Neural cell (in vitro differentiated cells): ENCODE measurements around the gene PLXNA2. TPM values are rescaled to one million over a fixed set of nuclear protein-coding genes. Genes with fewer than 3 reads are reported as not detected.

Experiments used
- H2AFZ ChIP-seq: fragments of 200-600, 300-800 bp; sonication (generic), shearing (Covaris generic); 2 replicates; pipeline ENCODE4 v1.6.0; 2014; ENCODE audit warnings: low read depth, mild to moderate bottlenecking, antibody characterized with exemption, low read length, moderate library complexity
- H3F3A ChIP-seq: fragments of 200-600 bp; shearing (Covaris generic); 2 replicates; pipeline ENCODE4 v1.6.1; 2016; ENCODE audit warnings: mild to moderate bottlenecking, moderate library complexity, mixed read lengths, antibody characterized with exemption, low read length; ENCODE audit not compliant: insufficient read depth, poor library complexity, severe bottlenecking
- H3K27ac ChIP-seq: fragments of 200-600, 300-800 bp; sonication (generic), shearing (Covaris generic); 2 replicates; pipeline ENCODE4 v1.5.1; 2014; ENCODE audit warnings: mild to moderate bottlenecking, low read length, moderate library complexity
- H3K27me3 ChIP-seq: fragments of 300-800, 200-600 bp; sonication (generic), shearing (Covaris generic); 2 replicates; pipeline ENCODE4 v1.6.0; 2014; ENCODE audit warnings: mild to moderate bottlenecking, low read depth, low read length, moderate library complexity; ENCODE audit not compliant: insufficient read depth
- H3K36me3 ChIP-seq: fragments of 300-800, 200-600 bp; sonication (generic), shearing (Covaris generic); 2 replicates; pipeline ENCODE4 v1.5.1; 2014; ENCODE audit warnings: mild to moderate bottlenecking, antibody characterized with exemption, low read length, moderate library complexity; ENCODE audit not compliant: insufficient read depth
- H3K4me2 ChIP-seq: fragments of 300-800, 200-600 bp; sonication (generic), shearing (Covaris generic); 2 replicates; pipeline ENCODE4 v1.6.0; 2014; ENCODE audit warnings: mild to moderate bottlenecking, low read length
- H3K4me3 ChIP-seq: fragments of 300-800, 200-600 bp; sonication (generic), shearing (Covaris generic); 2 replicates; pipeline ENCODE4 v1.5.1; 2014; ENCODE audit warnings: mild to moderate bottlenecking, low read length, moderate library complexity
- H3K79me2 ChIP-seq: fragments of 200-600 bp; shearing (Covaris generic); replicated peaks from 2 replicates; pipeline ENCODE4 v1.6.0; 2014; ENCODE audit warnings: mild to moderate bottlenecking, low read length, moderate library complexity; ENCODE audit not compliant: insufficient read depth
- H3K9ac ChIP-seq: fragments of 300-800, 200-600 bp; sonication (generic), shearing (Covaris generic); 2 replicates; pipeline ENCODE4 v1.6.1; 2016; ENCODE audit warnings: mild to moderate bottlenecking, low read length, mixed read lengths
- H3K9me2 ChIP-seq: fragments of 200-600 bp; shearing (Covaris generic); 2 replicates; pipeline ENCODE4 v1.6.1; 2016; ENCODE audit warnings: mild to moderate bottlenecking, low read length, mixed read lengths; ENCODE audit not compliant: insufficient read depth
- H3K9me3 ChIP-seq: fragments of 200-600, 300-800 bp; sonication (generic), shearing (Covaris generic); 2 replicates; pipeline ENCODE4 v1.6.1; 2016; ENCODE audit warnings: mild to moderate bottlenecking, mixed run types, low read length, moderate library complexity, mixed read lengths
- H4K20me1 ChIP-seq: fragments of 200-600 bp; shearing (Covaris generic); 2 replicates; pipeline ENCODE4 v1.6.1; 2016; ENCODE audit warnings: mild to moderate bottlenecking, mixed run types; ENCODE audit not compliant: insufficient read depth
- CTCF ChIP-seq: fragments of 450-650 bp; IDR thresholded peaks from 2 replicates; pipeline ENCODE4 v1.5.1; 2014; ENCODE audit warnings: antibody characterized with exemption, mild to moderate bottlenecking, moderate library complexity; ENCODE audit not compliant: poor library complexity, severe bottlenecking
- EP300 ChIP-seq: fragments of 450-650 bp; conservative IDR thresholded peaks from 2 replicates; pipeline ENCODE4 v1.6.1; 2014; ENCODE audit warnings: antibody characterized with exemption, mild to moderate bottlenecking, moderate library complexity; ENCODE audit not compliant: poor library complexity, severe bottlenecking
- EZH2 ChIP-seq: fragments of 200-600, 300-800 bp; shearing (Covaris generic), sonication (generic); IDR thresholded peaks from 2 replicates; pipeline ENCODE4 v1.6.1; 2014; ENCODE audit warnings: antibody characterized with exemption, low read length, borderline replicate concordance, mild to moderate bottlenecking; ENCODE audit not compliant: insufficient read depth, poor library complexity, severe bottlenecking
- MXI1 ChIP-seq: fragments of 450-650 bp; conservative IDR thresholded peaks from 2 replicates; pipeline ENCODE4 v1.6.1; 2014; ENCODE audit warnings: antibody characterized with exemption, mild to moderate bottlenecking; ENCODE audit not compliant: poor library complexity, severe bottlenecking
- POLR2AphosphoS5 ChIP-seq: IDR thresholded peaks from 2 replicates; pipeline ENCODE4 v1.6.1; 2012
- RAD21 ChIP-seq: fragments of 450-650 bp; conservative IDR thresholded peaks from 2 replicates; pipeline ENCODE4 v1.6.1; 2014; ENCODE audit warnings: antibody characterized with exemption, mild to moderate bottlenecking, moderate library complexity
- REST ChIP-seq: IDR thresholded peaks from 2 replicates; pipeline ENCODE4 v1.6.1; 2012; ENCODE audit warnings: borderline replicate concordance
- SMC3 ChIP-seq: fragments of 450-650 bp; conservative IDR thresholded peaks from 2 replicates; pipeline ENCODE4 v1.6.1; 2014; ENCODE audit warnings: antibody characterized with exemption, mild to moderate bottlenecking, moderate library complexity; ENCODE audit not compliant: poor library complexity
- TAF1 ChIP-seq: IDR thresholded peaks from 2 replicates; pipeline ENCODE4 v1.6.1; 2012; ENCODE audit warnings: low read depth
- polyA plus RNA-seq: library from polyadenylated mRNA; depleted of rRNA; stranded (reverse); fragments of >200 nt; gene quantifications from 2 replicates; pipeline ENCODE4 v1.2.3, GENCODE V29; 2014

PLXNA2 gene
- polyA plus RNA-seq, 1 donor from 2014 or later: 30.6 TPM

DNA sequence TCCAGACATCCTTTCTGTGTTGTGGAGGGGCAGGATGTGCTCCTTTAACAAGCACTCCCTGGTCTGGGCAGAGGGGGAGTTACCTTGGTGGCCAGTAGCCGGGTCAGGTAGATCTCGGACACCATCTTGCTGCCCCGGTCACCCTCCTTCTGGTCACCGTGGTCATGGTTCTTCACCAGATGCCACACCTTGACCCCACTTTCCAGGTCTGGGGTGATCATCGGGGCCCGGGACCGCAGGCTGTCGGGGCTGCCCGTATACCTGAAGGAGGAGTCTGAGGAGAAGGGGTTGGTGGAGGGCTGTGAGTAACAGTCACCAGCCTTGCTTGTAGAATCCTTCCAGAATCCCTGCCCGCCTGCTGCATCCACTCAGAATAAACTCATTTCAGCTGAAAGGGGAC, 210.9 kb downstream of the PLXNA2 start:
- no peak overlapping the region for H2AFZ ChIP-seq
- no peaks in the 10 kb centered on the region for H3K9me3 ChIP-seq
- no peaks in the 10 kb centered on the region for H4K20me1 ChIP-seq
- no peak overlapping the region for H3K4me3 ChIP-seq
- H3K79me2 ChIP-seq: no peaks in the 10 kb centered on the region
- no peak for TF ChIP-seq EP300
- TF ChIP-seq POLR2AphosphoS5: no peak
- no peak for TF ChIP-seq SMC3
- no peak for TF ChIP-seq EZH2
- TF ChIP-seq MXI1: no peak
- peaks cover 12% of the 10 kb centered on the region for H3K36me3 ChIP-seq
- no peak overlapping the region for H3K27ac ChIP-seq
- H3F3A ChIP-seq: no peaks in the 10 kb centered on the region
- H3K9ac ChIP-seq: no peak overlapping the region
- no peaks in the 10 kb centered on the region for H3K27me3 ChIP-seq
- no peak overlapping the region for H3K4me2 ChIP-seq
- H3K9me2 ChIP-seq: no peaks in the 10 kb centered on the region

DNA sequence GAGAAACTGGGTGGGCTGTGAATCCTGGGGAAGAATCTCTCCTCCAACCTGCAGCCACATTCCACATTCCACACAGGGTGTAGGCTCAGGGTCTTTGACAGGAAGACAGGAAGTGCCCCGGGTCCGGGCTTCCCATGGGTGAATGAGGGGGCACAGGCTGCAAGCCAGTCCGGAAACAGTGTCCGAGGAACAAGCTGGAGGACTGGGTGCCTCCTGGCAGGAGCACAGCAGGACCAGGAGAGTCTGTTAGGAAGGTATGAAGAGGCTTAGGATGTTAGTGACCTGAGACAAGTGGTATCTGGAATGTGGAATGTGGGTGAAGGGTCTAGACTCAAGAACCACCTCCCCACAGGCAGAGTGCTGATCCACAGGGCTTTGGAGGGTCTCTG, 212.3 kb downstream of the PLXNA2 start:
- H3K4me3 ChIP-seq: no peak overlapping the region
- H3K27me3 ChIP-seq: no peaks in the 10 kb centered on the region
- no peak for TF ChIP-seq EP300
- TF ChIP-seq POLR2AphosphoS5: no peak
- TF ChIP-seq REST: no peak
- TF ChIP-seq TAF1: no peak
- TF ChIP-seq RAD21: no peak
- TF ChIP-seq CTCF: no peak
- TF ChIP-seq MXI1: no peak
- no peaks in the 10 kb centered on the region for H3F3A ChIP-seq
- H3K36me3 ChIP-seq: peaks cover 17% of the 10 kb centered on the region
- no peak overlapping the region for H3K4me2 ChIP-seq
- H3K9me3 ChIP-seq: no peaks in the 10 kb centered on the region
- no peaks in the 10 kb centered on the region for H3K9me2 ChIP-seq
- H3K9ac ChIP-seq: no peak overlapping the region
- H2AFZ ChIP-seq: no peak overlapping the region
- H3K27ac ChIP-seq: no peak overlapping the region
- H4K20me1 ChIP-seq: no peaks in the 10 kb centered on the region
- no peaks in the 10 kb centered on the region for H3K79me2 ChIP-seq
